Muscle of back (tissue), 11 donors: ENCODE results near the gene RAB11FIP4. TPM values are rescaled to one million over a fixed set of nuclear protein-coding genes. Genes with fewer than 3 reads are reported as not detected.

ENCODE experiments used
- DNase-seq, 3 donors: peaks; one replicate each; pipeline versions ENCODE4 v3.0.0 to v3.0.0-alpha.2; 2013
- polyA plus RNA-seq, 10 donors: library from polyadenylated mRNA; unstranded; fragments of 120-200 nt; gene quantifications; one replicate each; pipeline ENCODE4 v1.2.1, GENCODE V29; 2013; ENCODE audit not compliant: insufficient read length in 10 of 10

Gene RAB11FIP4
- polyA plus RNA-seq, 10 donors: 0.39 to 1.7 (median 0.85) TPM

DNA sequence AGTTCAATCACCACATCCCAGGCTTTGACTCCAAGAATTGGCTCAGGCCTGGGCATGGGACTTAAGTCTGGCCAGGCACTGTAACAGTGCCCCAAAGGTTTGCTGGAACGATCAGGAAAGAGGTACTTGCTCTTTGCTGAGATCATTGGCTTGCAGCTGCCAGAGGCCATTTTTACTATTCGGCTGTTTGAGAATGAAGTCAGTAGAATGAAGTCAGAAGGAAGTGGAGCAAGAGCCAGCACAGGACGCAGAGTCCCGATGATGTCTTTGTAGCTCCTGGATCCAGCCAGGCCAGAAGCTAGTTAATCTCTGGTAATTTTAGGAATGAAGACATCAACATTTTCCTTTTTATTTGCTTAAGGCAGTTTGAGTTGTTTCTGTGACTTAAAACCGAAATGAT lies 195.5 kb downstream of the RAB11FIP4 start:
- peak in 2 of 3 donors; percentile 39 to 58 for DNase-seq

DNA sequence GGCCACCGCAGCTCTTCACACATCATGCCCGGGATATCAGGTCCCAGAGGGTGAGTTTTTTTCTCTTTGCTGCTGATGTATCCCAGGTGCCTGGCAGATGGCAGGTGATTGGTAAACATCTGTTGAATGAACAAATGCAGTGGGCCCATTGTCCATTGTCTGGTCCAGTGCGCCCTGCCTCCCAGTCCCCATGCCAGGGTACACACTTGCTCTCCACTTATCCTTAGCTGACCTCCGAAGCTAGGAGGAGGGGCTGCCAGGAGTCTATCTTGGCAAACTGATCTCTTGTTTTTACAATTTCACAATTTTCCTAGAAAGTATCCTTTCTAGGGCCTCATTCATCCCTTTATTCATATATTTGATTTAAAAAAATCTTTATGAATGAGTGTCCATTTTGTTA lies 196.0 kb downstream of the RAB11FIP4 start:
- DNase-seq: no peak

Other genes starting within 250 kb of the RAB11FIP4 start
- under 1 TPM; 0.09 to 0.84 (median 0.38) TPM for gene OMG, start 94.4 kb upstream of the RAB11FIP4 start, polyA plus RNA-seq
- 1 to 10 TPM; 1.3 to 9.4 (median 2.6) TPM for gene EVI2B, start 77.6 kb upstream of the RAB11FIP4 start, polyA plus RNA-seq
- 1 to 10 TPM; 1.3 to 5.9 (median 2.3) TPM for gene EVI2A, start 70.1 kb upstream of the RAB11FIP4 start, polyA plus RNA-seq